GM21526 (cell line): ENCODE results near the gene TCEAL3.
"Not testable (repeated sequence)": the region's sequence is repeated elsewhere in the genome, so short reads cannot be mapped to it uniquely, and the experiment has no call there.

Source experiments
- ATAC-seq: cut with Tn5 transposase; IDR thresholded peaks from one replicate; pipeline ENCODE4 v1.9.1; 2021; ENCODE audit warnings: moderate library complexity; ENCODE audit not compliant: unreplicated experiment, low FRiP score

The TCEAL3 gene

GRCh38 chrX:103659460-103659859 is 51.7 kb downstream of the TCEAL3 start:
- not testable (repeated sequence) for ATAC-seq
